ENCODE results near the gene PIGR.

PIGR gene

DNA sequence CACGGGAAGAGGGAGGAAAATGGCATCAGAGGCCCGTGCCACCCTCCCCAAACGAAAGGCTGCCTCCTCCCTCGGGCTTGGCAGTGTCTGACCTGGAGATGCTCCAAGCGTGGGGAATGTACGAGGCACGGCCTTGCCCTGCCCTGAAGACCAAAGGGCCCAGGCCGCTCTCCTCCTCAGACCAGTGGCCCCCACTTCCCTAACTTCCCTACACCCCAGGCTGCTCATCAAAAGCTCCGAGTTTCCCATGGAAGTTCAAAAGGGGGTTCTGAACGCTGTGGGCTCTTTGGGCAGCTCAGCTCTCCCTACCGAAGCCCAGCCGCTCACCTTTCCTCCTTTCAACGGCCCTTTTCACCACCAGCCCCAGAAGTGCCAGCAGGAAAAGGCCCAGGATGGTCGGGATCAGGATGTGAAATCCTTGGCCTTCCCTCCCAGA, 36.4 kb downstream of the PIGR start:
- DNase-seq (ENCODE audit: low read depth in 2 of 2): no peak

GRCh38 chr1:206909161-206909882, 36.9 kb downstream of the PIGR start:
- no peak for DNase-seq (ENCODE audit: low read depth in 2 of 2)

GRCh38 chr1:206908038-206908437, 38.2 kb downstream of the PIGR start:
- DNase-seq (ENCODE audit: low read depth in 2 of 2): no peak

DNA sequence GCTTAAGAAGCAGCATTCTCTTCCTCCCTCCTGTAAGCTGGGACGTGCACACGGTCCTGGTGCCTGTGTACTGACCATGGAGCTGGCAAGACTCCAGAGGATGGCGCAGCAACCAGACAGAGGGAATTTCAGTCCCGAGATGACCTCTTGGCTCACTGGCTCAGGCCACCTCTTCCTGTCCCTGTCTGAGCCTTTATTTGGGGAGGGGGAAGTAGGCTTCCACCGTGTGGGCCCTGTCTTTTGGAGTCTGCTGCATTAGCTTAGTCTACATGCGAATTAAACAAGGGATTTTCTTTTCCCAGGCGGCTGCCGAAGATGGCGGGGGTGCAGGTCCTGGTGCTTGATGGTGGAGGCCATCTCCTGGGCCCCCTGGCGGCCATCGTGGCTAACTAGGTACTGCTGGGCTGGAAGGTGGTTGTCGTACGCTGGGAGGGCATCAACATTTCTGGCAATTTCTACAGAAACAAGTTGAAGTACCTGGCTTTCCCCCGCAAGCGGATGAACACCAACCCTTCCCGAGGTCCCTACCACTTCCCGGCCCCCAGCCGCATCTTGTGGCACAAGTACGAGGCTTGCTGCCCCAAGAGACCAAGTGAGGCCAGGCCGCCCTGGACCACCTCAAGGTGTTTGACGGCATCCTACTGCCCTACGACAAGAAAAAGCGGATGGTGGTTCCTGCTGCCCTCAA, 38.8 kb downstream of the PIGR start:
- no peak for DNase-seq (ENCODE audit: low read depth in 2 of 2)

GRCh38 chr1:206905295-206906164, 40.7 kb downstream of the PIGR start:
- DNase-seq (ENCODE audit: low read depth in 2 of 2): peak in 1 of 2 donors; percentile 41

DNA sequence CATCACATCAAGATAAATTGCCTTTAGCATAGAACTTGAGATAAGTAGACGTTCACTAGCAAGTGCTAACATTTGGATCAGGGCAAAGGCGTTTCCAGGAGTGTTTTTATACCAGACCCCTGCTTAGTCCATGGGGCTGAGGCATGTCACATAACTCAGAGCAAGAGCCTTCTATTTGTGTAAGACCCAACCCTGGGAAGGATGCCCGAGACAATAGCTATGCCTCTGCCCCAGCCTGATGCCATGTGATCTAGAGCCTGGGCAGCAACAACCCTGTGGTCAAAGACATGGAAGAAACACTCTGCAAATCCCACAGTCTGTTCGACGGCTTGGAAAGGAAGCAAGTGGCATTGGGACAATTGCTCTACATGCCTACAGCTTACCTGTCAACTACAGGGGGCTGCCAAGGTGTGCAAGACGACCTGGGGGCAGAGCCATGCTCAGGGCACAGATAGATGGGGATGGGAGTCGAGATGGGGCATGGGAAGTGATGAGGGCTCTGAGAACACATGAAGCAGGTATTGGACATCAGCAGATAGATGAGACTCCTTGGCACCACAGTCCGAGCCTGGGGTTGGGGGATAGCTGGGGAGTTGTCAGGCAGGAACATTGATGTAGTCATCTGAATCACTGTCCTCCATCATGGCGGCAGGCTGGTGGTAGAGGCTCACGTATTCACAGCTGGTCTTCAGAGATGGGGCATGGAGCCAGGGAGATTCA, 41.7 kb downstream of the PIGR start:
- no peak for DNase-seq (ENCODE audit: low read depth in 2 of 2)

- no peak for DNase-seq (ENCODE audit: low read depth in 2 of 2)
These were observed 42.6 kb downstream of the PIGR start for GRCh38 chr1:206903687-206904086.

GRCh38 chr1:206902702-206903101, 43.6 kb downstream of the PIGR start:
- no peak for DNase-seq (ENCODE audit: low read depth in 2 of 2)

- DNase-seq (ENCODE audit: low read depth in 2 of 2): no peak
These were observed 44.3 kb downstream of the PIGR start for GRCh38 chr1:206901944-206902343.

DNA sequence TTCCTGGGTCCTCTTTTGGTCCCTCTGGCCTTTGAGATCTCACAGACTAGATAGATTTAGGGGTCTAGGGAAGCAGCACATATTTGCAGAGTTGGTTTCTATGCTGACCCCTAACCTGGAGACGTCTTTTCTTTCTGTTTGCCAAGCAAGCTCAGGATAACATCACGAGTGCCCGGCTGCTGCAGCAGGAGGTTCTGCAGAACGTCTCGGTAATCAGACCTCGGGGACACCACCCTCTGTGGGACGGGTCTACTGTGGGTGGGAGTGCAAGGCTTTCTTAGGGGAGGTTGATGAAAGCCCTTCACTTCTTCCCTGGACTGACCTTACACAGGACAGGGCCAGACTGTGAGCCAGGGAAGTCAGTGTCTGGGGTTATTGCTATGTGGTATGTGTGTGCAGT, 46.1 kb downstream of the PIGR start:
- DNase-seq (ENCODE audit: low read depth in 2 of 2): no peak

GRCh38 chr1:206899717-206900116, 46.5 kb downstream of the PIGR start:
- no peak for DNase-seq (ENCODE audit: low read depth in 2 of 2)

DNA sequence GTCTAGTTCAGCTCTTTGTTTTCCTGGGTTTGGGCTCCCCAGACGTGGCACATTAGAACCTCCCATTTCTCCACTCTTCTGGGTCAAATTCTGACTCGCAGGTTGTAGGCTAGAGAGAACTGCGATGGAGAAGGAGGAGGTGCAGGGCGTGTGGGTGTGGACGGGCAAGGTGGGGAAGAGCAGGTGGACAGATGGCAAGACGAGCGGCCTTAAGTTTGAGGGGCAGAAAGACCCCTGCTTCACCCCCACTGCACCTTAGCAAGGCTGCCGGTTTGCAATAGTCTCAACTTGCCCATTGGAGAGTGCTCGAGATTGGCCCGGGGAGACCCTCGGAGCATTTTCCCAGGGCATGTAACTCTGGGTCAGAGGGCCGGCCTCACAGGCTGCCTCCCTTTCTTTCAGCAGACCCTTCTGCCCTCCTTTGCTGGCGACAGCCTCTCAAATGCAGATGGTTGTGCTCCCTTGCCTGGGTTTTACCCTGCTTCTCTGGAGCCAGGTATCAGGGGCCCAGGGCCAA, 47.3 kb downstream of the PIGR start:
- no peak for DNase-seq (ENCODE audit: low read depth in 2 of 2)

DNA sequence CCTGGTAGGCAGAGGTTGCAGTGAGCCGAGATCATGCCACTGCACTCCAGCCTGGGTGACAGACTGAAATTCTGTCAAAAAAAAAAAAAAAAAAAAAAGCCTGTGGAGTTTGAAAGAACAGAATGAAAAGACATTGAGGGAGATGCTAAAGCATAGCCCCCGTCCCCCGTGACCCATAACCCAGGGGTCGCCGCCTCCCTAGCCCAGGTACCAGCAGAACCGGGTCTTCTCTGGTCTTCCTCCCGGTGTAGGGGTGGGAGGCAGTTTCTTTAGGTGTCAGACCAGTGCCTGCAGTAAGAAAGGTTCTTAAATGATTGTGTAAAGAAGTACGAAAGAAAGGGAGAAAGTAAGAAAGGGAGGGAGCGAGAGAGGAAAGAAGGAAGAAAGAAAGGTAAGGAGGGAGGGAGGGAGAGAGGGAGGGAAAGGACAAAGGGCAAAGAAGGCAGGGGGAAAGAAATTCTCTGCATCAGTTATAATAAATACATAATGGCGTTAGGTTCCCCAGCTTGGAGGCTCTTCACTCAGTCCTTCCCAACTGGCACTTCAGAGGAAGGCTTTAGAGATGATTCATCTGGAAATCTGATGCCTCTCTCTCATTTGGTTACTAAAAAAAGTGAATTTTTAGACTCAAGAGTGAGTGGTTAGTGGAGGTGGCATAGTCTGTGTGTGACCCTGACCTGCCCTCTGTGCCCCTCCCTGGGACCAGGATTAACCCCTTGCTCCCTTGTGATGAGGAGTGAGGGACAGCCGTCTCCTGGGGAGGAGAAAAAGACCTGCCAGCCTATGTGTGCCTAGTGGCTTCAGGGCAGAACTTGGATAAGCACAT, 48.0 kb downstream of the PIGR start:
- no peak for DNase-seq (ENCODE audit: low read depth in 2 of 2)

DNA sequence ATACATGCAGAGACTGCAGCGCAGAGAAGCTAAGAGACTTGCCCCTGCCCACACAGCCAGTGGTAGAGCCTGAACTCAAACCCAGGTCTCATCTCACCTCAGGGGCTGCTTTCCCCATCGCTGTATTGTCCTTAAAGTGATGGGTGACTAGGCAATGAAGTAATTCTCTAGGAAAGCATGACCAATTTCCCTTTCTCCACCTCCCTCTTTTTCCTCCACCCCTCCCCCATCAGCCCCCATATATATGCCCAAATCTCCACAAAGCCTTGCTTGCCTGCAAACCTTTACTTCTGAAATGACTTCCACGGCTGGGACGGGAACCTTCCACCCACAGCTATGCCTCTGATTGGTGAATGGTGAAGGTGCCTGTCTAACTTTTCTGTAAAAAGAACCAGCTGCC, 49.1 kb downstream of the PIGR start, which contains the start of gene IL24:
TSS of gene IL24 (plus strand) at position 269 of the 400 bp plus-strand sequence. CDS start 390 bp downstream, outside the sequence.
- DNase-seq (ENCODE audit: low read depth in 2 of 2): peak; percentile 72 to 77

- no peak for DNase-seq (ENCODE audit: low read depth in 2 of 2)
These were observed 50.0 kb downstream of the PIGR start for GRCh38 chr1:206896261-206896660.

- no peak for DNase-seq (ENCODE audit: low read depth in 2 of 2)
These were observed 50.4 kb downstream of the PIGR start for GRCh38 chr1:206895837-206896242.

DNA sequence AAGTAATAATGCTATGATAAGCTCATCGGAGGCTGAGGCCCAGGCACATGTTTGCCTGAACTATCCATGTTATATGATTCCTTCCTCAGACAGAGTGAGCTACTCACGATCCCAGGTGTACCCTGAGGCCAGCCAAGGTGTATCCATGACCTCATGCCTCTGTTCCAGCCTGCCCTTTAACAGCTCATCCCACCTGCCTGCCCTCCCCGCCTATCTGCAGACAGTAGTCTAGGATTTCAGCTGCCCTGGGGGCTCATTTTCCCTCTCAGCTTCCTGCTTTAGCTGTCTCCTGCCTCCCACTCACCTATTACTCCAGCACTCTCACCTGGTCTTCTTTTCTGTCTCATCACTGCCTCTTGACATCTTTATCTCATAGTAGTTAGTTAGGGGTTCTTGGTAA, 50.9 kb downstream of the PIGR start:
- DNase-seq (ENCODE audit: low read depth in 2 of 2): no peak

DNA sequence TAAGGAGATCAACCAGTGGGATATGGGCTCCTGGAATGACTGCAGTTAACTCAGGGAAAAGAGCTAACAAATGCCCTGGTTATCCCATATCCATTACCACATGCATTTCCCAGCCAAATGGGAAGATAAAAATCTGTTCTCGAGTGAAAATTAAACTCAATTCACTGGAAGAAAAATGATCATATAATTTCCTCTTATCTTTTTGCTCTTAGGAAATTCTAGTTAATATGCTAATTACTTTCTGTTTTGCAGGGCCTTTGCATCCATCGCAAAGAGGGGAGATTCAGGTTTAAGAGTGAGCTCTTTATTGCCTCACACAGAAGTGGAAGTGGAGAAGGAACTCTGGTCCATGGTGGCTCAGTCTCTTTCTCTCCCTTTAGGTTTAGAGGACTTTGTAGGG, 52.9 kb downstream of the PIGR start:
- DNase-seq (ENCODE audit: low read depth in 2 of 2): no peak

DNA sequence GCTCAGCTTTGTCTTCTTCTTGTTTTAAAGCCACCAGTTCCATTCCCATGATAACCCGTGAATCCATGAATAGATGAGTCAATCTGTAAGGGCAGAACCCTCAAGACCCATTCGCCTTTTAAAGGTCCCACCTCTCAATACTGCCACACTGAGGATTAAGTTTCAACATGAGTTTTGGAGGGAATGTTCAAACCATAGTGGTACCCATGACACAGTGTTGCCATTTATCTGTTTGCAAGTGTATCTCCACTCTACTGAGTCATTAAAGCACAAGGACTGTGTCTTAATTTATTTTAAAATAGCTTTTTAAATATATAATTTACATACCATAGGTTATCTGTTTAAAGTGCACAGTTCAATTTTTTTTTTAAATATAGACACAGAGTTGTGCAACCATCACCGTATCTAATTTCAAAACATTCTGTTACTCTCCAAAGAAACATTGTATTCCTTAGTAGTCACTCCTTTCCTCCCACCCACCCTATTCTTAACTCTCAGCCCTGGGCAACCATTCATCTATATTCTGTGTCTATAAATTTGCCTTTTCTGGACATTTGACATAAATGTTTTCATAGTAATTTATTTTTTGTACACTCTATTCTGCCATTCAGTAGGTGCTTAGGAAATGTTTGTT, 53.8 kb downstream of the PIGR start:
- no peak for DNase-seq (ENCODE audit: low read depth in 2 of 2)

GRCh38 chr1:206891412-206891811, 54.9 kb downstream of the PIGR start:
- no peak for DNase-seq (ENCODE audit: low read depth in 2 of 2)
